ENCODE data around the gene MACO1. TPM values are rescaled to one million over a fixed set of nuclear protein-coding genes. Genes with fewer than 3 reads are reported as not detected.

MACO1 gene
- total and polyA plus RNA-seq, 9 of the 15 experiments (the other 6 are each of a cell fraction or from before 2014, with no cell fraction given), result 4.6 to 28.4 (median 21.7) TPM

DNA sequence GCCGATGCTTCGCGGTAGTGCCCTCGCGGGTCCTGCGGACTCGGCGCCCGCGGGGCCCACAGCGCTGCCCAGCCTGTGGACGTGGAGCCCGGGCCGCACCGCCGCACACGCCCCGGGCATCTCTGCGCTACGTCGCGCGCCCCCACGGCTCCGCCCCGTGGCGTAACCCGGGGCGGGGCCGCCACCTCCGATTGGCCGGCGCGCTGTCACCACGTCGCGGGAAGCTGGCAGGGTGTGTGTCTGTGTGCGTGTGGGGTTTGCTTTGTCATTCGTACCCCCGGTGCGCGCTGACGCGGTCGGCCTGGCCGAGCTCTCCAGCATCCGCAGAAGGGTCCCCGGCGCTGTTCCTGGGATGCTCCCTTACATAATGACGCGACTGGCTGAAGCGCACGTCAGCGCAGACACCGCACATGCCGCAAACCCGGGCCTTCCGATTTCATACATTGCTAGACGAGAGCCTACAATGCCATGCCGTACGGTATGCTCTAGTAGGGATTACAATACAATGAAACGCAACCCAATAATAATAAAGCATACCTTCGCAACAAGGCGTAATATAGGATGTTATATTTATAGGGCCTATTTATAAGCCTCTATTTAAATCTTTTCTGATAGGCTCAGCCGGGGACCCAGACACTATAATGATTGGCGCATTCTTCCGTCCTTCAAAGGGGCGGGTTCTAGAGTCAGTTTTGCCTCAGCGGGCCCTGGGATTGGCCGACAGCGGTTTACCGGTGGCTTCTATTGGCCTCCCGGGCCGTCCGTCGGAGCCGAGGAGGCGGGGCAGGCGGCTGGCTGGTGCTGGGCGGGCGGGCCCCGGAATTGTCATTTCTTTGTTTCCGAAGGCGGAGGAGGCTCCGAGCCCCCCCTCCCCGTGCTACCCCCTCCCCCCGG, at the start of gene MACO1 (continued):
- TF ChIP-seq, protein P1, sequence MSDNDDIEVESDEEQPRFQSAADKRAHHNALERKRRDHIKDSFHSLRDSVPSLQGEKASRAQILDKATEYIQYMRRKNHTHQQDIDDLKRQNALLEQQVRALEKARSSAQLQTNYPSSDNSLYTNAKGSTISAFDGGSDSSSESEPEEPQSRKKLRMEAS (CRISPR knock-in tag; IDR thresholded peaks at IDR 0.05), result peak; percentile 83
- TF ChIP-seq LEF1 (IDR thresholded peaks at IDR 0.05) (no peak), ESRRA (IDR thresholded peaks at IDR 0.05; ENCODE audit: borderline replicate concordance, low read depth) (0 out of 2 replicates have a peak, but pooled peaks have one; percentile 47), NFXL1 (CRISPR knock-in tag; IDR thresholded peaks at IDR 0.05) (no peak), MCM7 (IDR thresholded peaks at IDR 0.05) (no peak), ADNP (tag; IDR thresholded peaks at IDR 0.05) (no peak), ZBTB8A (IDR thresholded peaks at IDR 0.05; ENCODE audit: partially characterized antibody) (no peak), SOX6 (IDR thresholded peaks at IDR 0.05) (peak; percentile 54), NUFIP1 (IDR thresholded peaks at IDR 0.05; ENCODE audit: partially characterized antibody) (no peak), HMGN3 (IDR thresholded peaks at IDR 0.05; ENCODE audit: borderline replicate concordance, extremely low read depth, insufficient read length, low read depth, low read length) (peak; percentile 94), BRD4 (IDR thresholded peaks at IDR 0.05) (0 out of 2 replicates have a peak, but pooled peaks have one; percentile 23), NFE2 (IDR thresholded peaks at IDR 0.05; ENCODE audit: low read depth) (peak; percentile 97), ZNF445 (CRISPR knock-in tag; IDR thresholded peaks at IDR 0.05; ENCODE audit: low read depth) (no peak), NR2C2 (CRISPR knock-in tag; IDR thresholded peaks at IDR 0.05) (no peak), NR2C2 (tag; IDR thresholded peaks at IDR 0.05) (no peak), TCFL5 (CRISPR knock-in tag; conservative IDR thresholded peaks at IDR 0.05) (no peak), NR2F6 (CRISPR knock-in tag; IDR thresholded peaks at IDR 0.05) (no peak)
- TF ChIP-seq, protein P2, sequence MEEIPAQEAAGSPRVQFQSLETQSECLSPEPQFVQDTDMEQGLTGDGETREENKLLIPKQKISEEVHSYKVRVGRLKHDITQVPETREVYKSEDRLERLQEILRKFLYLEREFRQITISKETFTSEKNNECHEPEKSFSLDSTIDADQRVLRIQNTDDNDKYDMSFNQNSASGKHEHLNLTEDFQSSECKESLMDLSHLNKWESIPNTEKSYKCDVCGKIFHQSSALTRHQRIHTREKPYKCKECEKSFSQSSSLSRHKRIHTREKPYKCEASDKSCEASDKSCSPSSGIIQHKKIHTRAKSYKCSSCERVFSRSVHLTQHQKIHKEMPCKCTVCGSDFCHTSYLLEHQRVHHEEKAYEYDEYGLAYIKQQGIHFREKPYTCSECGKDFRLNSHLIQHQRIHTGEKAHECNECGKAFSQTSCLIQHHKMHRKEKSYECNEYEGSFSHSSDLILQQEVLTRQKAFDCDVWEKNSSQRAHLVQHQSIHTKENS (CRISPR knock-in tag; IDR thresholded peaks at IDR 0.05), result no peak
- TF ChIP-seq, protein P3, sequence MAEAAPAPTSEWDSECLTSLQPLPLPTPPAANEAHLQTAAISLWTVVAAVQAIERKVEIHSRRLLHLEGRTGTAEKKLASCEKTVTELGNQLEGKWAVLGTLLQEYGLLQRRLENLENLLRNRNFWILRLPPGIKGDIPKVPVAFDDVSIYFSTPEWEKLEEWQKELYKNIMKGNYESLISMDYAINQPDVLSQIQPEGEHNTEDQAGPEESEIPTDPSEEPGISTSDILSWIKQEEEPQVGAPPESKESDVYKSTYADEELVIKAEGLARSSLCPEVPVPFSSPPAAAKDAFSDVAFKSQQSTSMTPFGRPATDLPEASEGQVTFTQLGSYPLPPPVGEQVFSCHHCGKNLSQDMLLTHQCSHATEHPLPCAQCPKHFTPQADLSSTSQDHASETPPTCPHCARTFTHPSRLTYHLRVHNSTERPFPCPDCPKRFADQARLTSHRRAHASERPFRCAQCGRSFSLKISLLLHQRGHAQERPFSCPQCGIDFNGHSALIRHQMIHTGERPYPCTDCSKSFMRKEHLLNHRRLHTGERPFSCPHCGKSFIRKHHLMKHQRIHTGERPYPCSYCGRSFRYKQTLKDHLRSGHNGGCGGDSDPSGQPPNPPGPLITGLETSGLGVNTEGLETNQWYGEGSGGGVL (CRISPR knock-in tag; IDR thresholded peaks at IDR 0.05), result no peak
- TF ChIP-seq, protein P4, sequence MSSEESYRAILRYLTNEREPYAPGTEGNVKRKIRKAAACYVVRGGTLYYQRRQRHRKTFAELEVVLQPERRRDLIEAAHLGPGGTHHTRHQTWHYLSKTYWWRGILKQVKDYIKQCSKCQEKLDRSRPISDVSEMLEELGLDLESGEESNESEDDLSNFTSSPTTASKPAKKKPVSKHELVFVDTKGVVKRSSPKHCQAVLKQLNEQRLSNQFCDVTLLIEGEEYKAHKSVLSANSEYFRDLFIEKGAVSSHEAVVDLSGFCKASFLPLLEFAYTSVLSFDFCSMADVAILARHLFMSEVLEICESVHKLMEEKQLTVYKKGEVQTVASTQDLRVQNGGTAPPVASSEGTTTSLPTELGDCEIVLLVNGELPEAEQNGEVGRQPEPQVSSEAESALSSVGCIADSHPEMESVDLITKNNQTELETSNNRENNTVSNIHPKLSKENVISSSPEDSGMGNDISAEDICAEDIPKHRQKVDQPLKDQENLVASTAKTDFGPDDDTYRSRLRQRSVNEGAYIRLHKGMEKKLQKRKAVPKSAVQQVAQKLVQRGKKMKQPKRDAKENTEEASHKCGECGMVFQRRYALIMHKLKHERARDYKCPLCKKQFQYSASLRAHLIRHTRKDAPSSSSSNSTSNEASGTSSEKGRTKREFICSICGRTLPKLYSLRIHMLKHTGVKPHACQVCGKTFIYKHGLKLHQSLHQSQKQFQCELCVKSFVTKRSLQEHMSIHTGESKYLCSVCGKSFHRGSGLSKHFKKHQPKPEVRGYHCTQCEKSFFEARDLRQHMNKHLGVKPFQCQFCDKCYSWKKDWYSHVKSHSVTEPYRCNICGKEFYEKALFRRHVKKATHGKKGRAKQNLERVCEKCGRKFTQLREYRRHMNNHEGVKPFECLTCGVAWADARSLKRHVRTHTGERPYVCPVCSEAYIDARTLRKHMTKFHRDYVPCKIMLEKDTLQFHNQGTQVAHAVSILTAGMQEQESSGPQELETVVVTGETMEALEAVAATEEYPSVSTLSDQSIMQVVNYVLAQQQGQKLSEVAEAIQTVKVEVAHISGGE (CRISPR knock-in tag; IDR thresholded peaks at IDR 0.05), result no peak

Measured in K562 (cell line).